ENCODE measurements around the gene SLC38A8. TPM values are rescaled to one million over a fixed set of nuclear protein-coding genes. Genes with fewer than 3 reads are reported as not detected.

Gene SLC38A8
- total and polyA plus RNA-seq, 4 donors = 0.08 to 1.0 (median 0.32) TPM

- Histone ChIP-seq H3K27ac (ENCODE audit: low read depth in 1 of 2, low read length in 2 of 2) (no peak overlapping the region), H3K36me3 (ENCODE audit: control insufficient read depth in 4 of 4, insufficient read depth in 3 of 4, low read depth in 1 of 4, low read length in 3 of 4) (peaks cover 2 to 19% (median 9%) of the 10 kb centered on the region in 4 donors), H3K9ac (ENCODE audit: low read depth in 1 of 2, low read length in 2 of 2) (no peak overlapping the region), H3K4me3 (ENCODE audit: low read depth in 1 of 3, low read length in 3 of 3) (no peak overlapping the region), H3K9me3 (ENCODE audit: control insufficient read depth in 4 of 4, low read length in 3 of 4) (peaks cover 0 to 3% (median under 1%) of the 10 kb centered on the region in 4 donors), H3K27me3 (ENCODE audit: control insufficient read depth in 4 of 4, insufficient read depth in 4 of 4, low read length in 3 of 4) (no peaks in the 10 kb centered on the region), H3K4me1 (ENCODE audit: control insufficient read depth in 4 of 4, insufficient read depth in 4 of 4, low read length in 3 of 4) (no peaks in the 10 kb centered on the region)
- no peak for DNase-seq (ENCODE audit: low spot score)
- TF ChIP-seq JUND (IDR thresholded peaks at IDR 0.05) (no peak), NR2F2 (IDR thresholded peaks at IDR 0.05) (no peak), HNF4A (conservative IDR thresholded peaks at IDR 0.05) (no peak), FOXA1 (IDR thresholded peaks at IDR 0.05) (no peak), EGR1 (IDR thresholded peaks at IDR 0.05; ENCODE audit: low read depth in 2 of 2) (no peak), FOXA2 (IDR thresholded peaks at IDR 0.05) (no peak), YY1 (IDR thresholded peaks at IDR 0.05) (no peak), RAD21 (IDR thresholded peaks at IDR 0.05) (no peak)
- TF ChIP-seq, protein P1, sequence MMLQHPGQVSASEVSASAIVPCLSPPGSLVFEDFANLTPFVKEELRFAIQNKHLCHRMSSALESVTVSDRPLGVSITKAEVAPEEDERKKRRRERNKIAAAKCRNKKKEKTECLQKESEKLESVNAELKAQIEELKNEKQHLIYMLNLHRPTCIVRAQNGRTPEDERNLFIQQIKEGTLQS (IDR thresholded peaks at IDR 0.05) = no peak
- TF ChIP-seq, protein P2, sequence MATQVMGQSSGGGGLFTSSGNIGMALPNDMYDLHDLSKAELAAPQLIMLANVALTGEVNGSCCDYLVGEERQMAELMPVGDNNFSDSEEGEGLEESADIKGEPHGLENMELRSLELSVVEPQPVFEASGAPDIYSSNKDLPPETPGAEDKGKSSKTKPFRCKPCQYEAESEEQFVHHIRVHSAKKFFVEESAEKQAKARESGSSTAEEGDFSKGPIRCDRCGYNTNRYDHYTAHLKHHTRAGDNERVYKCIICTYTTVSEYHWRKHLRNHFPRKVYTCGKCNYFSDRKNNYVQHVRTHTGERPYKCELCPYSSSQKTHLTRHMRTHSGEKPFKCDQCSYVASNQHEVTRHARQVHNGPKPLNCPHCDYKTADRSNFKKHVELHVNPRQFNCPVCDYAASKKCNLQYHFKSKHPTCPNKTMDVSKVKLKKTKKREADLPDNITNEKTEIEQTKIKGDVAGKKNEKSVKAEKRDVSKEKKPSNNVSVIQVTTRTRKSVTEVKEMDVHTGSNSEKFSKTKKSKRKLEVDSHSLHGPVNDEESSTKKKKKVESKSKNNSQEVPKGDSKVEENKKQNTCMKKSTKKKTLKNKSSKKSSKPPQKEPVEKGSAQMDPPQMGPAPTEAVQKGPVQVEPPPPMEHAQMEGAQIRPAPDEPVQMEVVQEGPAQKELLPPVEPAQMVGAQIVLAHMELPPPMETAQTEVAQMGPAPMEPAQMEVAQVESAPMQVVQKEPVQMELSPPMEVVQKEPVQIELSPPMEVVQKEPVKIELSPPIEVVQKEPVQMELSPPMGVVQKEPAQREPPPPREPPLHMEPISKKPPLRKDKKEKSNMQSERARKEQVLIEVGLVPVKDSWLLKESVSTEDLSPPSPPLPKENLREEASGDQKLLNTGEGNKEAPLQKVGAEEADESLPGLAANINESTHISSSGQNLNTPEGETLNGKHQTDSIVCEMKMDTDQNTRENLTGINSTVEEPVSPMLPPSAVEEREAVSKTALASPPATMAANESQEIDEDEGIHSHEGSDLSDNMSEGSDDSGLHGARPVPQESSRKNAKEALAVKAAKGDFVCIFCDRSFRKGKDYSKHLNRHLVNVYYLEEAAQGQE (IDR thresholded peaks at IDR 0.05) = no peak
- WGBS = 84% methylated on average over 5 of the region's 5 CpGs
Measured at GRCh38 chr16:83978401-83978904, 64.1 kb downstream of the SLC38A8 start.

- 90% methylated on average over 6 of the region's 6 CpGs for WGBS
- TF ChIP-seq FOXA1 (IDR thresholded peaks at IDR 0.05) = no peak
- no peak for TF ChIP-seq SP1 (IDR thresholded peaks at IDR 0.05)
- TF ChIP-seq EGR1 (IDR thresholded peaks at IDR 0.05; ENCODE audit: low read depth in 2 of 2) = no peak
- TF ChIP-seq, protein P1 (IDR thresholded peaks at IDR 0.05) = no peak
- TF ChIP-seq FOXA2 (IDR thresholded peaks at IDR 0.05) = no peak
- TF ChIP-seq JUND (IDR thresholded peaks at IDR 0.05) = no peak
- TF ChIP-seq, protein P2 (IDR thresholded peaks at IDR 0.05) = no peak
- no peak for TF ChIP-seq HNF4G (IDR thresholded peaks at IDR 0.05)
- no peak for TF ChIP-seq GABPA (IDR thresholded peaks at IDR 0.05 in 1 of 2, conservative IDR thresholded peaks at IDR 0.05 in 1 of 2)
- TF ChIP-seq, protein P3, sequence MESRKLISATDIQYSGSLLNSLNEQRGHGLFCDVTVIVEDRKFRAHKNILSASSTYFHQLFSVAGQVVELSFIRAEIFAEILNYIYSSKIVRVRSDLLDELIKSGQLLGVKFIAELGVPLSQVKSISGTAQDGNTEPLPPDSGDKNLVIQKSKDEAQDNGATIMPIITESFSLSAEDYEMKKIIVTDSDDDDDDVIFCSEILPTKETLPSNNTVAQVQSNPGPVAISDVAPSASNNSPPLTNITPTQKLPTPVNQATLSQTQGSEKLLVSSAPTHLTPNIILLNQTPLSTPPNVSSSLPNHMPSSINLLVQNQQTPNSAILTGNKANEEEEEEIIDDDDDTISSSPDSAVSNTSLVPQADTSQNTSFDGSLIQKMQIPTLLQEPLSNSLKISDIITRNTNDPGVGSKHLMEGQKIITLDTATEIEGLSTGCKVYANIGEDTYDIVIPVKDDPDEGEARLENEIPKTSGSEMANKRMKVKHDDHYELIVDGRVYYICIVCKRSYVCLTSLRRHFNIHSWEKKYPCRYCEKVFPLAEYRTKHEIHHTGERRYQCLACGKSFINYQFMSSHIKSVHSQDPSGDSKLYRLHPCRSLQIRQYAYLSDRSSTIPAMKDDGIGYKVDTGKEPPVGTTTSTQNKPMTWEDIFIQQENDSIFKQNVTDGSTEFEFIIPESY (IDR thresholded peaks at IDR 0.05) = no peak
- TF ChIP-seq, protein P4, sequence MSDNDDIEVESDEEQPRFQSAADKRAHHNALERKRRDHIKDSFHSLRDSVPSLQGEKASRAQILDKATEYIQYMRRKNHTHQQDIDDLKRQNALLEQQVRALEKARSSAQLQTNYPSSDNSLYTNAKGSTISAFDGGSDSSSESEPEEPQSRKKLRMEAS (IDR thresholded peaks at IDR 0.05) = no peak
- H3K4me1 ChIP-seq (ENCODE audit: control insufficient read depth in 4 of 4, insufficient read depth in 4 of 4, low read length in 3 of 4) = no peaks in the 10 kb centered on the region
- no peak overlapping the region for H3K27ac ChIP-seq (ENCODE audit: low read depth in 1 of 2, low read length in 2 of 2)
- H3K4me3 ChIP-seq (ENCODE audit: low read depth in 1 of 3, low read length in 3 of 3) = no peak overlapping the region
- peaks cover 0 to 3% (median under 1%) of the 10 kb centered on the region in 4 donors for H3K9me3 ChIP-seq (ENCODE audit: control insufficient read depth in 4 of 4, low read length in 3 of 4)
- H3K36me3 ChIP-seq (ENCODE audit: control insufficient read depth in 4 of 4, insufficient read depth in 3 of 4, low read depth in 1 of 4, low read length in 3 of 4) = peaks cover 2 to 17% (median 8%) of the 10 kb centered on the region in 4 donors
- no peak overlapping the region for H3K9ac ChIP-seq (ENCODE audit: low read depth in 1 of 2, low read length in 2 of 2)
- DNase-seq (ENCODE audit: low spot score) = no peak
- H3K27me3 ChIP-seq (ENCODE audit: control insufficient read depth in 4 of 4, insufficient read depth in 4 of 4, low read length in 3 of 4) = no peaks in the 10 kb centered on the region
Measured at GRCh38 chr16:83977056-83977815, 65.4 kb downstream of the SLC38A8 start.

Data from liver (tissue), 9 donors.